IMR-90 (cell line): ENCODE results near the gene GFER. TPM values are rescaled to one million over a fixed set of nuclear protein-coding genes. Genes with fewer than 3 reads are reported as not detected.

ENCODE experiments used
- ATAC-seq: fragments of 200-7000 bp; cut with Tn5 transposase; 2 replicates; pipeline ENCODE4 v1.9.1; 2020; ENCODE audit warnings: low read depth, mild to moderate bottlenecking, moderate library complexity
- BruUV-seq: library from RNA; stranded (reverse); fragments of 400-500 nt; replicated peaks from 2 replicates; lab custom pipeline; 2021; lab: Mats Ljungman, UMichigan
- CTCF ChIA-PET: fragments of 300-600 bp; formaldehyde crosslinking; extraction: SDS; loops from one replicate; lab custom pipeline; 2021; ENCODE audit warnings: antibody characterized with exemption; lab: Yijun Ruan, JAX
- POLR2A ChIA-PET: fragments of 300-600 bp; sonication (Branson Sonifier 250); formaldehyde crosslinking; loops from one replicate; lab custom pipeline; 2022; ENCODE audit warnings: antibody characterized with exemption; ENCODE audit not compliant: unreplicated experiment; lab: Charles Lee
- DNase-seq: peaks from one replicate; pipeline ENCODE4 v3.0.0; 2013
- H2AFZ ChIP-seq: replicated peaks from 2 replicates; pipeline ENCODE3; 2013; ENCODE audit warnings: low read length, mild to moderate bottlenecking; ENCODE audit not compliant: poor library complexity
- H2AK5ac ChIP-seq: 2 replicates; pipeline ENCODE4 v1.6.1; 2013; ENCODE audit warnings: low read depth, low read length, inconsistent platforms
- H2AK9ac ChIP-seq: replicated peaks from 2 replicates; pipeline ENCODE3; 2013; ENCODE audit warnings: mild to moderate bottlenecking, low read depth, low read length, moderate library complexity; ENCODE audit not compliant: poor library complexity
- H2BK120ac ChIP-seq: 2 replicates; pipeline ENCODE4 v1.6.1; 2013; ENCODE audit warnings: low read depth, low read length, inconsistent platforms
- H2BK15ac ChIP-seq: 3 replicates; pipeline ENCODE4 v1.6.1; 2013; ENCODE audit warnings: low read depth, low read length, inconsistent platforms
- H2BK20ac ChIP-seq: 2 replicates; pipeline ENCODE4 v1.6.1; 2013; ENCODE audit warnings: low read depth, mild to moderate bottlenecking, inconsistent platforms, low read length, moderate library complexity
- H2BK5ac ChIP-seq: 2 replicates; pipeline ENCODE4 v1.6.1; 2013; ENCODE audit warnings: mild to moderate bottlenecking, low read depth, low read length, inconsistent platforms; ENCODE audit not compliant: poor library complexity, severe bottlenecking
- H3K14ac ChIP-seq: replicated peaks from 2 replicates; pipeline ENCODE4 v1.6.1; 2013; ENCODE audit warnings: low read depth, low read length, inconsistent platforms
- H3K18ac ChIP-seq: 2 replicates; pipeline ENCODE4 v1.6.1; 2013; ENCODE audit warnings: low read depth, low read length, control low read depth
- H3K23ac ChIP-seq: 2 replicates; pipeline ENCODE4 v1.6.1; 2013; ENCODE audit warnings: low read depth, low read length, inconsistent platforms
- H3K27ac ChIP-seq: 2 replicates; pipeline ENCODE4 v1.5.1; 2013; ENCODE audit warnings: mild to moderate bottlenecking, control low read depth, low read length; ENCODE audit not compliant: insufficient read depth
- H3K27me3 ChIP-seq: 2 replicates; pipeline ENCODE4 v1.6.1; 2013; ENCODE audit warnings: low read length; ENCODE audit not compliant: control insufficient read depth, insufficient read depth
- H3K36me3 ChIP-seq: 2 replicates; pipeline ENCODE4 v1.6.1; 2013; ENCODE audit warnings: low read length, mixed read lengths; ENCODE audit not compliant: control insufficient read depth, insufficient read depth
- H3K4ac ChIP-seq: 2 replicates; pipeline ENCODE4 v1.6.1; 2013; ENCODE audit warnings: low read depth, low read length, inconsistent platforms
- H3K4me1 ChIP-seq: 2 replicates; pipeline ENCODE4 v1.6.1; 2013; ENCODE audit warnings: low read length, mixed read lengths; ENCODE audit not compliant: control insufficient read depth, insufficient read depth
- H3K4me2 ChIP-seq: 2 replicates; pipeline ENCODE4 v1.6.1; 2013; ENCODE audit warnings: low read depth, mild to moderate bottlenecking, control low read depth, low read length, moderate library complexity
- H3K4me3 ChIP-seq: 2 replicates; pipeline ENCODE4 v1.5.1; 2013; ENCODE audit warnings: low read depth, mild to moderate bottlenecking, control low read depth, low read length, moderate library complexity; ENCODE audit not compliant: insufficient read depth
- H3K56ac ChIP-seq: 2 replicates; pipeline ENCODE4 v1.6.1; 2013; ENCODE audit warnings: low read length, inconsistent platforms; ENCODE audit not compliant: insufficient read depth; ENCODE audit errors: extremely low read depth
- H3K79me1 ChIP-seq, 2 experiments: 2 replicates each; pipeline ENCODE4 v1.6.1; 2013; ENCODE audit warnings: low read length in 2 of 2, inconsistent platforms in 1 of 2, low read depth in 1 of 2
- H3K9ac ChIP-seq: 2 replicates; pipeline ENCODE4 v1.6.1; 2013; ENCODE audit warnings: low read depth, low read length, control low read depth
- H3K9me1 ChIP-seq: 2 replicates; pipeline ENCODE4 v1.6.1; 2013; ENCODE audit warnings: low read length, inconsistent platforms; ENCODE audit not compliant: insufficient read depth
- H3K9me3 ChIP-seq: 2 replicates; pipeline ENCODE4 v1.6.1; 2013; ENCODE audit warnings: low read length; ENCODE audit not compliant: control insufficient read depth, insufficient read depth
- H4K20me1 ChIP-seq: 2 replicates; pipeline ENCODE4 v1.6.1; 2013; ENCODE audit warnings: low read length, inconsistent platforms; ENCODE audit not compliant: insufficient read depth
- H4K5ac ChIP-seq: 2 replicates; pipeline ENCODE4 v1.6.1; 2013; ENCODE audit warnings: mild to moderate bottlenecking, low read depth, low read length, control low read depth
- H4K8ac ChIP-seq, 2 experiments: 2 replicates each; pipeline ENCODE4 v1.6.1; 2013; ENCODE audit warnings: low read depth in 2 of 2, low read length in 2 of 2, control low read depth in 1 of 2, inconsistent platforms in 1 of 2
- H4K91ac ChIP-seq: 2 replicates; pipeline ENCODE4 v1.6.1; 2013; ENCODE audit warnings: low read depth, low read length, inconsistent platforms; ENCODE audit not compliant: insufficient read depth
- POLR2A ChIP-seq: IDR thresholded peaks from 2 replicates; pipeline ENCODE4 v1.6.1; 2012; ENCODE audit warnings: mild to moderate bottlenecking, low read depth, low read length
- WGBS, 2 experiments: methylation state at CpG; one replicate each; pipeline versions ENCODE4 v1.1.5 to v1.1.7; 2013; ENCODE audit warnings: missing lambda C conversion rate in 2 of 2; ENCODE audit not compliant: insufficient read length in 1 of 2; ENCODE audit errors: extremely low coverage in 2 of 2; 5-methylcytosine and 5-hydroxymethylcytosine counted together
- dilution Hi-C: fragments of 300-500 bp; cut with HindIII; formaldehyde crosslinking; loops from one replicate; pipeline ENCODE4 v1.14.3; 2018; ENCODE audit warnings: low sequenced_read_pairs; ENCODE audit not compliant: unreplicated experiment
- in situ Hi-C: fragments of 300-500 bp; cut with MboI; formaldehyde crosslinking; loops from 3 replicates; pipeline ENCODE4 v1.14.3; 2019; ENCODE audit warnings: low sequenced_read_pairs, inconsistent platforms, mixed read lengths
- intact Hi-C: fragments of 100-400 bp; cut with micrococcal nuclease; formaldehyde crosslinking; loops from 2 replicates; pipeline ENCODE4 v1.10.0; 2022
- polyA plus RNA-seq, 3 experiments: library from polyadenylated mRNA; depleted of rRNA; stranded (reverse); fragments of >200 nt; gene quantifications; 2 replicates each; pipeline ENCODE4 v1.2.3, GENCODE V29; 2012; ENCODE audit warnings: low replicate concordance in 1 of 3
- total RNA-seq: library from RNA; depleted of rRNA; stranded (reverse); fragments of >200 nt; gene quantifications from 2 replicates; pipeline ENCODE4 v1.2.3, GENCODE V29; 2012
- TF ChIP-seq, protein P1 (sequence below): conservative IDR thresholded peaks from 2 replicates; pipeline ENCODE4 v1.5.1; 2012; ENCODE audit warnings: mild to moderate bottlenecking, low read depth, low read length, improper control_type of control experiment

Gene GFER
- total and polyA plus RNA-seq, 2 of the 4 experiments (the other 2 are of a cell fraction), result 6.8 to 19.8 TPM

GRCh38 chr16:1960665-1961630, 23.0 kb upstream of the GFER start:
- peak overlapping the region; percentile 80 for H3K23ac ChIP-seq
- H2AFZ ChIP-seq, result peak overlapping the region; percentile 63
- 0 out of 2 replicates have a peak, but pooled peaks cover 8% of the 10 kb centered on the region for H3K9me1 ChIP-seq
- DNase-seq (peak; percentile 50), ATAC-seq (peak; percentile 1; the same call in 1 of the 2 replicates)
- ChIA-PET POLR2A (no interaction called here), CTCF (interaction anchor here (0.7 kb wide), 1 partner anchor 9 kb away, joined by 3 read pairs; no protein-coding TSS in a partner anchor)
- H3K4ac ChIP-seq, result no peak overlapping the region
- H3K14ac ChIP-seq, result no peak overlapping the region
- H3K18ac ChIP-seq, result no peak overlapping the region
- H2AK9ac ChIP-seq, result peak overlapping the region; percentile 83
- no peak overlapping the region for H4K91ac ChIP-seq
- H3K27ac ChIP-seq, result no peak overlapping the region
- peaks cover 3 to 44% of the 10 kb centered on the region in 2 experiments for H3K79me1 ChIP-seq
- BruUV-seq, result no TSS peak
- peaks cover 27% of the 10 kb centered on the region for H3K36me3 ChIP-seq
- TF ChIP-seq, protein P1, sequence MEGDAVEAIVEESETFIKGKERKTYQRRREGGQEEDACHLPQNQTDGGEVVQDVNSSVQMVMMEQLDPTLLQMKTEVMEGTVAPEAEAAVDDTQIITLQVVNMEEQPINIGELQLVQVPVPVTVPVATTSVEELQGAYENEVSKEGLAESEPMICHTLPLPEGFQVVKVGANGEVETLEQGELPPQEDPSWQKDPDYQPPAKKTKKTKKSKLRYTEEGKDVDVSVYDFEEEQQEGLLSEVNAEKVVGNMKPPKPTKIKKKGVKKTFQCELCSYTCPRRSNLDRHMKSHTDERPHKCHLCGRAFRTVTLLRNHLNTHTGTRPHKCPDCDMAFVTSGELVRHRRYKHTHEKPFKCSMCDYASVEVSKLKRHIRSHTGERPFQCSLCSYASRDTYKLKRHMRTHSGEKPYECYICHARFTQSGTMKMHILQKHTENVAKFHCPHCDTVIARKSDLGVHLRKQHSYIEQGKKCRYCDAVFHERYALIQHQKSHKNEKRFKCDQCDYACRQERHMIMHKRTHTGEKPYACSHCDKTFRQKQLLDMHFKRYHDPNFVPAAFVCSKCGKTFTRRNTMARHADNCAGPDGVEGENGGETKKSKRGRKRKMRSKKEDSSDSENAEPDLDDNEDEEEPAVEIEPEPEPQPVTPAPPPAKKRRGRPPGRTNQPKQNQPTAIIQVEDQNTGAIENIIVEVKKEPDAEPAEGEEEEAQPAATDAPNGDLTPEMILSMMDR, result no peak
- TF ChIP-seq POLR2A, result peak; percentile 64
- H2AK5ac ChIP-seq, result no peak overlapping the region
- H3K9me3 ChIP-seq, result no peaks in the 10 kb centered on the region
- 54% methylated on average over 2 of the region's 20 CpGs; no CpG with 5 or more reads in 1 of the 2 experiments for WGBS, 2 experiments
- no peaks in the 10 kb centered on the region for H3K27me3 ChIP-seq
- peaks cover 43% of the 10 kb centered on the region for H4K20me1 ChIP-seq
- peak overlapping the region; percentile 24; the same call in 1 of the 2 replicates for H4K5ac ChIP-seq
- no peak overlapping the region for H2BK15ac ChIP-seq
- H2BK5ac ChIP-seq, result no peak overlapping the region
- H3K56ac ChIP-seq, result no peak overlapping the region
- H4K8ac ChIP-seq, result peak overlapping the region in 1 of 2 experiments; percentile 29; a peak in 1 of 4 replicates
- intact Hi-C loops (no loop called here), in situ Hi-C loops (no loop called here), dilution Hi-C loops (no loop called here)
- peak overlapping the region; percentile 98 for H3K9ac ChIP-seq
- H3K4me2 ChIP-seq, result peak overlapping the region; percentile 94
- H2BK20ac ChIP-seq, result no peak overlapping the region
- no peak overlapping the region for H2BK120ac ChIP-seq
- peak overlapping the region; percentile 0; the same call in 1 of the 2 replicates for H3K4me3 ChIP-seq
- peaks cover 12% of the 10 kb centered on the region for H3K4me1 ChIP-seq
